Endothelial cell of umbilical vein (primary cell): ENCODE measurements around the gene TEK. TPM values are rescaled to one million over a fixed set of nuclear protein-coding genes. Genes with fewer than 3 reads are reported as not detected.

Source experiments
- BruUV-seq: library from RNA; stranded (reverse); fragments of 400-500 nt; replicated peaks from 2 replicates; lab custom pipeline; 2021; lab: Mats Ljungman, UMichigan
- CTCF ChIA-PET: fragments of 300-600, 350-600 bp; sonication (Branson Sonifier 250); formaldehyde crosslinking; loops from one replicate; lab custom pipeline; 2021; ENCODE audit warnings: antibody characterized with exemption, inconsistent platforms; lab: Charles Lee
- POLR2A ChIA-PET: fragments of 300-600, 350-600 bp; sonication (Branson Sonifier 250); formaldehyde crosslinking; loops from one replicate; lab custom pipeline; 2021; ENCODE audit warnings: antibody characterized with exemption, inconsistent platforms; lab: Charles Lee
- DNase-seq: peaks from one replicate; pipeline ENCODE4 v3.0.0-alpha.2; 2011; ENCODE audit warnings: low read depth, low spot score
- FAIRE-seq: peaks from 2 replicates; lab custom pipeline; 2011; peaks lifted over from hg19 to GRCh38; lab: Jason Lieb, UNC
- H2AFZ ChIP-seq: 2 replicates; pipeline ENCODE4 v1.6.0; 2012; ENCODE audit warnings: low read depth, low read length, control low read depth, inconsistent platforms
- H3K27ac ChIP-seq: 2 replicates; pipeline ENCODE4 v1.5.1; 2011; ENCODE audit warnings: low read depth, mild to moderate bottlenecking, control low read depth, low read length, moderate library complexity; ENCODE audit not compliant: insufficient read depth
- H3K27me3 ChIP-seq, 2 experiments: 2 replicates each; pipeline versions ENCODE4 v1.6.0 to v1.6.1; 2011; ENCODE audit warnings: low read length in 2 of 2, mixed read lengths in 1 of 2; ENCODE audit not compliant: control insufficient read depth in 2 of 2, insufficient read depth in 2 of 2
- H3K36me3 ChIP-seq, 2 experiments: 2 replicates in 1 of 2; 3 replicates in 1 of 2; pipeline ENCODE4 v1.5.1; 2011; ENCODE audit warnings: low read length in 2 of 2, mild to moderate bottlenecking in 1 of 2, moderate library complexity in 1 of 2; ENCODE audit not compliant: control insufficient read depth in 2 of 2, insufficient read depth in 2 of 2; ENCODE audit errors: extremely low read depth in 1 of 2
- H3K4me1 ChIP-seq: 3 replicates; pipeline ENCODE4 v1.5.1; 2011; ENCODE audit warnings: mild to moderate bottlenecking, low read length; ENCODE audit not compliant: control insufficient read depth, insufficient read depth; ENCODE audit errors: extremely low read depth
- H3K4me2 ChIP-seq: 2 replicates; pipeline ENCODE4 v1.6.1; 2011; ENCODE audit warnings: low read length, control low read depth, mixed read lengths; ENCODE audit not compliant: insufficient read depth
- H3K4me3 ChIP-seq, 3 experiments: fragments of 200-600 bp in 1 of 3; sonication (generic), shearing (Covaris generic) in 1 of 3; replicated peaks in 1 of 3; 2 replicates each; pipeline ENCODE4 v1.5.1; 2011 to 2016; ENCODE audit warnings: control low read depth in 3 of 3, low read length in 3 of 3, mild to moderate bottlenecking in 2 of 3, inconsistent platforms in 1 of 3, low read depth in 1 of 3, moderate library complexity in 1 of 3; ENCODE audit not compliant: insufficient read depth in 1 of 3
- H3K79me2 ChIP-seq: 2 replicates; pipeline ENCODE4 v1.6.0; 2012; ENCODE audit warnings: low read length, inconsistent platforms; ENCODE audit not compliant: control insufficient read depth, insufficient read depth
- H3K9ac ChIP-seq: replicated peaks from 2 replicates; pipeline ENCODE3; 2011; ENCODE audit warnings: low read length, control low read depth; ENCODE audit not compliant: insufficient read depth; ENCODE audit errors: extremely low read depth
- H3K9me1 ChIP-seq: replicated peaks from 3 replicates; pipeline ENCODE4 v1.6.0; 2011; ENCODE audit warnings: mild to moderate bottlenecking, low read length; ENCODE audit not compliant: control insufficient read depth, insufficient read depth; ENCODE audit errors: extremely low read depth
- H3K9me3 ChIP-seq: replicated peaks from 2 replicates; pipeline ENCODE4 v1.5.1; 2012; ENCODE audit warnings: low read length, inconsistent platforms; ENCODE audit not compliant: control insufficient read depth, insufficient read depth
- H4K20me1 ChIP-seq: replicated peaks from 2 replicates; pipeline ENCODE3; 2011; ENCODE audit warnings: mild to moderate bottlenecking, low read length; ENCODE audit not compliant: control insufficient read depth, insufficient read depth; ENCODE audit errors: extremely low read depth
- GATA2 ChIP-seq: IDR thresholded peaks from 2 replicates; pipeline ENCODE4 v1.7.0; 2011; ENCODE audit warnings: low read depth, mild to moderate bottlenecking, moderate library complexity, mixed read lengths, low read length; ENCODE audit not compliant: insufficient read length, insufficient read depth
- JUN ChIP-seq: IDR thresholded peaks from 2 replicates; pipeline ENCODE4 v1.6.1; 2011; ENCODE audit warnings: borderline replicate concordance, low read depth; ENCODE audit not compliant: insufficient read length, insufficient read depth
- MYC ChIP-seq: IDR thresholded peaks from one replicate; pipeline ENCODE4 v1.6.1; 2011; ENCODE audit warnings: mild to moderate bottlenecking, low read depth, low read length
- POLR2AphosphoS5 ChIP-seq: IDR thresholded peaks from 2 replicates; pipeline ENCODE4 v1.6.1; 2012; ENCODE audit warnings: low read depth, mild to moderate bottlenecking, control low read depth, low read length, moderate library complexity; ENCODE audit not compliant: insufficient read depth
- dilution Hi-C: fragments of 300-500 bp; cut with MboI; formaldehyde crosslinking; loops from one replicate; pipeline ENCODE4 v1.15.0; 2019; ENCODE audit warnings: low sequenced_read_pairs; ENCODE audit not compliant: extremely low pct_ligation_motif_present
- intact Hi-C: fragments of 100-400 bp; cut with micrococcal nuclease; formaldehyde crosslinking; loops from one replicate; pipeline ENCODE4 v1.10.0; 2022
- polyA plus RNA-seq, 4 experiments: library from polyadenylated mRNA; depleted of rRNA in 3 of 4; stranded (reverse) in 3 of 4; unstranded in 1 of 4; fragments of >200 nt; gene quantifications; 2 replicates each; pipeline versions ENCODE4 v1.2.1 to v1.2.3, GENCODE V29; 2011 to 2012; ENCODE audit warnings: missing spikeins in 1 of 4
- total RNA-seq: library from RNA; stranded (reverse); gene quantifications from 2 replicates; pipeline ENCODE4 v1.2.3, GENCODE V29; 2021
- TF ChIP-seq, protein P1 (sequence below): IDR thresholded peaks from 2 replicates; pipeline ENCODE4 v1.6.1; 2011; ENCODE audit not compliant: insufficient read depth, insufficient read length

Gene TEK
- total and polyA plus RNA-seq, 2 donors (not counting 3 experiments of a cell fraction or from before 2014, with no cell fraction given): 26.9 to 44.1 TPM

DNA sequence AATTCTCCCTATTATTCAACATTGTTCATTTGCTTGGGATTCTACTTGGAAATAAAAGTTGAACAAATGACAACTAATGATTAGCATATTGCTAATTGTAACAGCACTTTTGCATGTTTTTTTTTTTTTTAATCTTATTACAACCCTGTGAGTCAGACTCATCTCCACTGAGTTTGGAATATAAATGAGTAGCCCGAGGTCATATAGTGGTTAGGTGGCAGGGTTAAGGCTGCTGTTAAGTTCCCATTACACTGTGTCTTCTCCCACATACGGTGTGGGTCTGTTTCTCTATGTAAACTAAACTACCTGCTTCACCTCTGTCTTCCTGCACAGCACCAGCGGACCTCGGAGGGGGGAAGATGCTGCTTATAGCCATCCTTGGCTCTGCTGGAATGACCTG, 95.6 kb downstream of the TEK start:
- H3K27ac ChIP-seq: no peak overlapping the region
- dilution Hi-C loops: no loop called here
- POLR2A ChIA-PET: no interaction called here
- H3K9me3 ChIP-seq: no peaks in the 10 kb centered on the region
- H2AFZ ChIP-seq: no peak overlapping the region
- H3K79me2 ChIP-seq: no peaks in the 10 kb centered on the region
- no TSS peak for BruUV-seq
- H3K27me3 ChIP-seq: no peaks in the 10 kb centered on the region
- no peak for FAIRE-seq
- DNase-seq: no peak
- no peak overlapping the region for H3K4me3 ChIP-seq
- TF ChIP-seq POLR2AphosphoS5 (no peak), GATA2 (no peak), JUN (no peak)
- TF ChIP-seq, protein P1, sequence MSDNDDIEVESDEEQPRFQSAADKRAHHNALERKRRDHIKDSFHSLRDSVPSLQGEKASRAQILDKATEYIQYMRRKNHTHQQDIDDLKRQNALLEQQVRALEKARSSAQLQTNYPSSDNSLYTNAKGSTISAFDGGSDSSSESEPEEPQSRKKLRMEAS: no peak
- intact Hi-C loops: no loop called here
- peaks cover 19 to 23% of the 10 kb centered on the region in 2 experiments for H3K36me3 ChIP-seq
- no peak overlapping the region for H3K4me2 ChIP-seq
- CTCF ChIA-PET: no interaction called here
- H3K4me1 ChIP-seq: no peaks in the 10 kb centered on the region
- no peak overlapping the region for H3K9ac ChIP-seq
- no peaks in the 10 kb centered on the region for H3K9me1 ChIP-seq
- H4K20me1 ChIP-seq: no peaks in the 10 kb centered on the region

DNA sequence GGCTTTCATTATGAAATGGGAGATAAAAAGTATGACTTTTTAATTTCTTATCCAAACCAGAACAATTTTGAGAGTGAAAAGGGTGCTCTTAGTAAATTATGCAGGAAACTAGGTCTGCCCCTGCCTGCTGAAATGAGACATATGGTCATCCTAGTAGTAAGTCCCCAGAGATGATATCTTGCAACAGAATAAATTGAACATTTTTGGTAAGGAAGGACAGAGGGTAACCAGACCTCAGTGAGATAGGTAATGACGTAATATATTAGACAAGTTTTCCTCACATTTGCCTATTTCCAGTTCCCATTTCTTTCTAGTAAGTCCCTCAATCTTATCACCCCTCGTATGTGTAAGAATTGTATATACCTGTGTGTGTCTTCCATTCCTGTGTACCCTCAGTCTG, 96.2 kb downstream of the TEK start:
- H3K9me1 ChIP-seq: no peaks in the 10 kb centered on the region
- DNase-seq: no peak
- dilution Hi-C loops (no loop called here), intact Hi-C loops (no loop called here)
- no peaks in the 10 kb centered on the region for H3K4me1 ChIP-seq
- no peaks in the 10 kb centered on the region for H3K79me2 ChIP-seq
- H3K36me3 ChIP-seq: peaks cover 19 to 26% of the 10 kb centered on the region in 2 experiments
- H3K9me3 ChIP-seq: no peaks in the 10 kb centered on the region
- ChIA-PET POLR2A (no interaction called here), CTCF (no interaction called here)
- no peak for FAIRE-seq
- H3K9ac ChIP-seq: no peak overlapping the region
- H4K20me1 ChIP-seq: no peaks in the 10 kb centered on the region
- TF ChIP-seq JUN: no peak
- no peak for TF ChIP-seq MYC
- H3K4me2 ChIP-seq: no peak overlapping the region
- no peak overlapping the region for H2AFZ ChIP-seq
- no TSS peak for BruUV-seq
- H3K27me3 ChIP-seq: no peaks in the 10 kb centered on the region
- no peak overlapping the region for H3K4me3 ChIP-seq
- H3K27ac ChIP-seq: no peak overlapping the region
